ENCODE measurements around the gene MITF.

DNA sequence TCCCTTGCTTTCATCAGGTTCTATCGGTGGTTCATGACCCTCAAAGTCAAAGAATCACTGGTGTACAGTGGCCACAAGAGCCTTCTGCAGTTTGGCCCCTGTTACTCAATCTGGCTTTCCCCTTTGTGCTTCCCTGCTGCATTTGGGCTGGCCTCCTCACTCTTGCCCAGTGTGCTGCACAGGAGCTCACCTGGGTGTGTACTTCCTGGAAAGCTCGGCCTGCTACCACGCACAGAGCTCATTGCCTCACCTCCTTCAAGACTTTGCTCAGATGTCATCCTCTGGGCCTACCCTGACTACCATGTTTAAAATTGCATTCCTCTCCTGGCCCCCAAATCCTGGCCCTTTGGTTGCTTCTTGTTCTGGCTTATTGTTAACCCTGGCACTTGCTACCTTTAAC, 90.9 kb downstream of the MITF start:
- TF ChIP-seq POLR2AphosphoS5 (IDR thresholded peaks at IDR 0.05; ENCODE audit: low read depth, low read length): no peak
- no peak for TF ChIP-seq POLR2A (IDR thresholded peaks at IDR 0.05; ENCODE audit: low read depth, low read length)
- no peak for TF ChIP-seq TAF1 (IDR thresholded peaks at IDR 0.05; ENCODE audit: low read depth, low read length)
- TF ChIP-seq SPI1 (IDR thresholded peaks at IDR 0.05; ENCODE audit: low read depth, low read length): no peak
- no peak for TF ChIP-seq POU2F2 (IDR thresholded peaks at IDR 0.05; ENCODE audit: low read depth, low read length)

Data from GM12891 (cell line).